ENCODE data around the gene CPXM1.
A peak's percentile ranks its signal among the peaks of the same experiment; 100 is the strongest.
"Not testable (repeated sequence)": the region's sequence is repeated elsewhere in the genome, so short reads cannot be mapped to it uniquely, and the experiment has no call there.

CPXM1 gene

GRCh38 chr20:2800521-2801285, at the start of gene CPXM1:
TSS of gene CPXM1 (minus strand) at chr20:2800627. CDS start at chr20:2800572, 55 bp downstream.
- no peak for DNase-seq (ENCODE audit: low spot score)

GRCh38 chr20:2849529-2849928, 49.1 kb upstream of the CPXM1 start:
- DNase-seq (ENCODE audit: low spot score): no peak

GRCh38 chr20:2847802-2848201, 47.4 kb upstream of the CPXM1 start:
- no peak for DNase-seq (ENCODE audit: low spot score)

GRCh38 chr20:2846698-2847097, 46.3 kb upstream of the CPXM1 start:
- no peak for DNase-seq (ENCODE audit: low spot score)

GRCh38 chr20:2845607-2846006, 45.2 kb upstream of the CPXM1 start:
- DNase-seq (ENCODE audit: low spot score): no peak

GRCh38 chr20:2840967-2841531, 40.6 kb upstream of the CPXM1 start:
- DNase-seq (ENCODE audit: low spot score): peak; percentile 79

GRCh38 chr20:2840138-2840966, 39.9 kb upstream of the CPXM1 start, which contains the start of the genes PCED1A and VPS16:
TSS of gene PCED1A (minus strand) at chr20:2840655. CDS start at chr20:2839912, 743 bp downstream.
TSS of gene VPS16 (plus strand) at chr20:2840745. CDS start at chr20:2840775, 30 bp downstream.
- DNase-seq (ENCODE audit: low spot score): peak; percentile 97

- DNase-seq (ENCODE audit: low spot score): no peak
Observed at GRCh38 chr20:2839732-2840137, 39.3 kb upstream of the CPXM1 start.

GRCh38 chr20:2838847-2839671, 38.6 kb upstream of the CPXM1 start:
- DNase-seq (ENCODE audit: low spot score): no peak

GRCh38 chr20:2838170-2838797, 37.9 kb upstream of the CPXM1 start:
- no peak for DNase-seq (ENCODE audit: low spot score)

GRCh38 chr20:2837221-2837960, 37.0 kb upstream of the CPXM1 start:
- no peak for DNase-seq (ENCODE audit: low spot score)

GRCh38 chr20:2836035-2836434, 35.6 kb upstream of the CPXM1 start:
- no peak for DNase-seq (ENCODE audit: low spot score)

GRCh38 chr20:2835331-2835796, 34.9 kb upstream of the CPXM1 start:
- no peak for DNase-seq (ENCODE audit: low spot score)

GRCh38 chr20:2834401-2835110, 34.1 kb upstream of the CPXM1 start:
- no peak for DNase-seq (ENCODE audit: low spot score)

GRCh38 chr20:2833761-2834160, 33.3 kb upstream of the CPXM1 start:
- no peak for DNase-seq (ENCODE audit: low spot score)

GRCh38 chr20:2831206-2831605, 30.8 kb upstream of the CPXM1 start:
- DNase-seq (ENCODE audit: low spot score): not testable (repeated sequence)

- no peak for DNase-seq (ENCODE audit: low spot score)
Observed at GRCh38 chr20:2829376-2829775, 28.9 kb upstream of the CPXM1 start.

- DNase-seq (ENCODE audit: low spot score): no peak
Observed at GRCh38 chr20:2826655-2827054, 26.2 kb upstream of the CPXM1 start.

- no peak for DNase-seq (ENCODE audit: low spot score)
Observed at GRCh38 chr20:2825761-2826160, 25.3 kb upstream of the CPXM1 start.

- DNase-seq (ENCODE audit: low spot score): no peak
Observed at GRCh38 chr20:2822073-2822472, 21.6 kb upstream of the CPXM1 start.

Data from AG08395 (cell line).